Renal cortex interstitium (tissue), 11 donors: Measurements from ENCODE around the gene INCA1. TPM values are rescaled to one million over a fixed set of nuclear protein-coding genes. Genes with fewer than 3 reads are reported as not detected.

Experiments used
- DNase-seq, 11 donors: peaks; one replicate each; pipeline ENCODE4 v3.0.0-alpha.2; 2013; ENCODE audit warnings: low read depth in 9 of 11, low spot score in 4 of 11; ENCODE audit errors: extremely low read depth in 1 of 11
- polyA plus RNA-seq, 3 donors: library from polyadenylated mRNA; unstranded; fragments of 120-200 nt; gene quantifications; one replicate each; pipeline ENCODE4 v1.2.1, GENCODE V29; 2013; ENCODE audit not compliant: insufficient read length in 3 of 3

INCA1 gene
- polyA plus RNA-seq, 3 donors: 7.2 to 8.0 (median 7.2) TPM

- no peak for DNase-seq
Measured at GRCh38 chr17:4942760-4943508, 54.4 kb downstream of the INCA1 start.

GRCh38 chr17:4941319-4941610 lies 56.1 kb downstream of the INCA1 start:
- no peak for DNase-seq

GRCh38 chr17:4940555-4941318 lies 56.6 kb downstream of the INCA1 start:
- DNase-seq: peak in 1 of 11 donors; percentile 87

GRCh38 chr17:4939796-4940554 lies 57.3 kb downstream of the INCA1 start, which contains the start of the genes RNF167 and SLC25A11:
Gene RNF167 (plus strand): TSS chr17:4940268. CDS start chr17:4940910, 642 bp downstream.
Gene SLC25A11 (minus strand): TSS chr17:4940046. CDS start chr17:4939910, 136 bp downstream.
- DNase-seq: peak; percentile 96 to 100 (median 99)

- no peak for DNase-seq
Measured at GRCh38 chr17:4939546-4939795, 57.9 kb downstream of the INCA1 start.

GRCh38 chr17:4938688-4939545 lies 58.4 kb downstream of the INCA1 start:
- no peak for DNase-seq

Other genes with a start within 250 kb of the INCA1 start
- 1 to 10 TPM; 1.8 to 3.1 (median 2.8) TPM for gene TM4SF5, start 225.6 kb downstream of the INCA1 start, polyA plus RNA-seq
- gene VMO1, start 211.2 kb downstream of the INCA1 start, polyA plus RNA-seq: 1 to 10 TPM in 1 of 3 donors, under 1 TPM in 2; 0.78 to 1.7 (median 0.96) TPM
- 10 to 100 TPM in 2 of 3 donors, 1 to 10 TPM in 1; 6.7 to 11.3 (median 10.5) TPM for gene GLTPD2, start 208.6 kb downstream of the INCA1 start, polyA plus RNA-seq
- gene PSMB6, start 201.4 kb downstream of the INCA1 start, polyA plus RNA-seq: 100 to 1,000 TPM; 123 to 139 (median 126) TPM
- 10 to 100 TPM; 34.3 to 51.2 (median 38.1) TPM for gene PLD2, start 190.4 kb downstream of the INCA1 start, polyA plus RNA-seq
- 10 to 100 TPM; 59.4 to 70.7 (median 66.3) TPM for gene MINK1, start 164.2 kb downstream of the INCA1 start, polyA plus RNA-seq
- 1 to 10 TPM; 1.5 to 3.0 (median 1.8) TPM for gene C17orf107, start 98.0 kb downstream of the INCA1 start, polyA plus RNA-seq
- gene CHRNE, start 94.4 kb downstream of the INCA1 start, polyA plus RNA-seq: 1 to 10 TPM; 1.4 to 2.8 (median 1.8) TPM
- gene GP1BA, start 65.2 kb downstream of the INCA1 start, polyA plus RNA-seq: 1 to 10 TPM; 1.9 to 2.2 (median 2.0) TPM
- gene SLC25A11, start 57.5 kb downstream of the INCA1 start, polyA plus RNA-seq: 10 to 100 TPM; 62.9 to 81.6 (median 76.1) TPM
- gene RNF167, start 57.3 kb downstream of the INCA1 start, polyA plus RNA-seq: 100 to 1,000 TPM; 125 to 146 (median 134) TPM
- gene PFN1, start 49.0 kb downstream of the INCA1 start, polyA plus RNA-seq: 100 to 1,000 TPM; 350 to 480 (median 397) TPM
- 10 to 100 TPM; 20.3 to 36.4 (median 29.5) TPM for gene ENO3, start 46.4 kb downstream of the INCA1 start, polyA plus RNA-seq
- 100 to 1,000 TPM in 1 of 3 donors, 10 to 100 TPM in 2; 86.7 to 105 (median 92.6) TPM for gene SPAG7, start 29.7 kb downstream of the INCA1 start, polyA plus RNA-seq
- 10 to 100 TPM; 23.9 to 35.5 (median 24.3) TPM for gene CAMTA2, start 9.8 kb downstream of the INCA1 start, polyA plus RNA-seq
- gene KIF1C, start 428 bp upstream of the INCA1 start, polyA plus RNA-seq: 10 to 100 TPM; 76.8 to 97.2 (median 87.3) TPM
- gene SLC52A1, start 37.9 kb upstream of the INCA1 start, polyA plus RNA-seq: under 1 TPM; 0.16 to 0.47 (median 0.16) TPM
- gene ZFP3, start 80.9 kb upstream of the INCA1 start, polyA plus RNA-seq: 10 to 100 TPM; 13.9 to 16.7 (median 14.9) TPM
- gene ZNF232, start 114.4 kb upstream of the INCA1 start, polyA plus RNA-seq: 10 to 100 TPM; 22.6 to 50.4 (median 23.8) TPM
- 10 to 100 TPM in 1 of 3 donors, 1 to 10 TPM in 2; 2.9 to 10.4 (median 7.7) TPM for gene USP6, start 118.5 kb upstream of the INCA1 start, polyA plus RNA-seq
- gene ZNF594, start 194.3 kb upstream of the INCA1 start, polyA plus RNA-seq: 10 to 100 TPM; 21.2 to 27.9 (median 22.7) TPM
- 1 to 10 TPM; 1.1 to 2.8 (median 1.3) TPM for gene SCIMP, start 237.3 kb upstream of the INCA1 start, polyA plus RNA-seq